HUDEP-2 (cell line): Measurements from ENCODE around the gene DENND1A.

Source experiments
- DNase-seq, 76 experiments: peaks; one replicate each; lab custom pipeline; 2025; ENCODE audit not compliant: unreplicated experiment in 76 of 76; lab: John Stamatoyannopoulos, UW

Gene DENND1A

GRCh38 chr9:123775289-123776284, 154.3 kb downstream of the DENND1A start:
- no peak for DNase-seq

GRCh38 chr9:123773783-123774182, 156.1 kb downstream of the DENND1A start:
- DNase-seq: no peak

- no peak for DNase-seq
These were observed 157.0 kb downstream of the DENND1A start for GRCh38 chr9:123772967-123773366.

GRCh38 chr9:123772374-123772773, 157.6 kb downstream of the DENND1A start:
- no peak for DNase-seq

- no peak for DNase-seq
These were observed 158.2 kb downstream of the DENND1A start for GRCh38 chr9:123771690-123772089.

- no peak for DNase-seq
These were observed 160.2 kb downstream of the DENND1A start for GRCh38 chr9:123769719-123770118.

- DNase-seq: no peak
These were observed 165.9 kb downstream of the DENND1A start for GRCh38 chr9:123763910-123764588.

- no peak for DNase-seq
These were observed 167.9 kb downstream of the DENND1A start for GRCh38 chr9:123761905-123762605.

- DNase-seq: no peak
These were observed 172.0 kb downstream of the DENND1A start for GRCh38 chr9:123757960-123758359.

GRCh38 chr9:123757547-123757946, 172.4 kb downstream of the DENND1A start:
- no peak for DNase-seq

- no peak for DNase-seq
These were observed 173.3 kb downstream of the DENND1A start for GRCh38 chr9:123756484-123757106.

- DNase-seq: no peak
These were observed 176.2 kb downstream of the DENND1A start for GRCh38 chr9:123753669-123754258.

GRCh38 chr9:123753016-123753415, 176.9 kb downstream of the DENND1A start:
- no peak for DNase-seq

GRCh38 chr9:123749580-123750202, 180.2 kb downstream of the DENND1A start:
- no peak for DNase-seq

- no peak for DNase-seq
These were observed 183.2 kb downstream of the DENND1A start for GRCh38 chr9:123746765-123747164.

- DNase-seq: no peak
These were observed 184.0 kb downstream of the DENND1A start for GRCh38 chr9:123745933-123746332.

- no peak for DNase-seq
These were observed 184.5 kb downstream of the DENND1A start for GRCh38 chr9:123745451-123745850.

GRCh38 chr9:123743737-123744136, 186.2 kb downstream of the DENND1A start:
- no peak for DNase-seq

- DNase-seq: no peak
These were observed 187.7 kb downstream of the DENND1A start for GRCh38 chr9:123742009-123742767.
